Body of pancreas (tissue), 4 donors: Measurements from ENCODE around the gene ZFHX3. TPM values are rescaled to one million over a fixed set of nuclear protein-coding genes. Genes with fewer than 3 reads are reported as not detected.
A peak's percentile ranks its signal among the peaks of the same experiment; 100 is the strongest.

Experiments used
- ATAC-seq: fragments of 150-250 bp; one replicate; pipeline ENCODE4 v1.9.1; 2016
- DNase-seq, 4 donors: peaks; one replicate each; pipeline ENCODE4 v3.0.0-alpha.2; 2019
- H3K27ac ChIP-seq, 4 donors: fragments of 200-600 bp; sonication (generic); 1 replicate in 3 of 4; 2 replicates in 1 of 4; pipeline versions ENCODE4 v1.5.1 to v1.6.1; 2016 to 2019; ENCODE audit warnings: mild to moderate bottlenecking in 1 of 4, mixed read lengths in 1 of 4, moderate library complexity in 1 of 4
- H3K27me3 ChIP-seq, 2 donors: fragments of 200-600 bp; sonication (generic); one replicate each; pipeline ENCODE4 v1.6.0; 2016; ENCODE audit warnings: mild to moderate bottlenecking in 1 of 2
- H3K36me3 ChIP-seq, 2 donors: fragments of 200-600 bp; sonication (generic); replicated peaks in 1 of 2; 2 replicates each; pipeline ENCODE4 v1.5.1; 2016; ENCODE audit warnings: low read depth in 2 of 2; ENCODE audit not compliant: insufficient read depth in 1 of 2
- H3K4me1 ChIP-seq: fragments of 200-600 bp; sonication (generic); one replicate; pipeline ENCODE4 v1.6.0; 2016
- H3K4me3 ChIP-seq, 2 donors: fragments of 200-600 bp; sonication (generic); 1 replicate in 1 of 2; 2 replicates in 1 of 2; pipeline ENCODE4 v1.5.1; 2016 to 2019
- H3K9me3 ChIP-seq, 3 donors: fragments of 200-600 bp; sonication (generic); 1 replicate in 2 of 3; 2 replicates in 1 of 3; pipeline ENCODE4 v1.5.1; 2016
- CTCF ChIP-seq, 7 experiments: fragments of 450-650 bp in 4 of 7; fragments of 200-600 bp in 3 of 7; sonication (generic) in 3 of 7; IDR thresholded peaks; one replicate each; pipeline ENCODE4 v1.5.1; 2016 to 2019; ENCODE audit warnings: antibody characterized with exemption in 7 of 7
- POLR2A ChIP-seq, 3 donors: fragments of 450-650 bp; IDR thresholded peaks; one replicate each; pipeline ENCODE4 v1.6.1; 2016; ENCODE audit warnings: antibody characterized with exemption in 3 of 3, mild to moderate bottlenecking in 2 of 3
- WGBS, 2 donors: methylation state at CpG; one replicate each; pipeline ENCODE4 v1.1.5; 2017; 5-methylcytosine and 5-hydroxymethylcytosine counted together
- intact Hi-C: fragments of 100-400 bp; cut with DNase I; formaldehyde crosslinking; loops from one replicate; pipeline ENCODE4 v1.15.1; 2023
- total RNA-seq, 2 donors: library from RNA; depleted of rRNA; stranded (reverse); fragments of >200 nt; gene quantifications; one replicate each; pipeline ENCODE4 v1.1.0, GENCODE V29; 2016

The ZFHX3 gene
- total RNA-seq, 2 donors from 2014 or later, result 22.4 to 24.6 TPM

GRCh38 chr16:73037845-73038570 lies 9.9 kb downstream of the ZFHX3 start:
- intact Hi-C loops, result no loop called here
- no peaks in the 10 kb centered on the region for H3K27me3 ChIP-seq
- TF ChIP-seq POLR2A (IDR thresholded peaks at IDR 0.05), result no peak
- no peak for TF ChIP-seq CTCF (IDR thresholded peaks at IDR 0.05)
- no peak overlapping the region for H3K4me3 ChIP-seq
- H3K4me1 ChIP-seq, result peaks cover 51% of the 10 kb centered on the region
- peak overlapping the region in 2 of 4 donors; percentile 9 to 74 for H3K27ac ChIP-seq
- ATAC-seq (no peak), DNase-seq (no peak)
- WGBS, 2 donors, result 71 to 77% methylated on average over 14 of the region's 14 CpGs
- no peaks in the 10 kb centered on the region for H3K36me3 ChIP-seq
- H3K9me3 ChIP-seq, result no peaks in the 10 kb centered on the region

GRCh38 chr16:73037331-73037745 lies 10.6 kb downstream of the ZFHX3 start:
- H3K27ac ChIP-seq, result peak overlapping the region in 3 of 4 donors; percentile 9 to 74 (median 69)
- ATAC-seq (peak; percentile 19), DNase-seq (peak in 2 of 4 donors; percentile 35 to 40)
- H3K36me3 ChIP-seq, result no peaks in the 10 kb centered on the region
- intact Hi-C loops, result no loop called here
- no peak overlapping the region for H3K4me3 ChIP-seq
- TF ChIP-seq CTCF (IDR thresholded peaks at IDR 0.05) (no peak), POLR2A (IDR thresholded peaks at IDR 0.05) (no peak)
- H3K4me1 ChIP-seq, result peaks cover 52% of the 10 kb centered on the region
- H3K9me3 ChIP-seq, result no peaks in the 10 kb centered on the region
- H3K27me3 ChIP-seq, result no peaks in the 10 kb centered on the region
- WGBS, 2 donors, result 27 to 48% methylated on average over 5 of the region's 5 CpGs

- TF ChIP-seq POLR2A (IDR thresholded peaks at IDR 0.05), result no peak
- no peak for TF ChIP-seq CTCF (IDR thresholded peaks at IDR 0.05)
- no peaks in the 10 kb centered on the region for H3K36me3 ChIP-seq
- peak overlapping the region; percentile 42 to 74 (median 72) for H3K27ac ChIP-seq
- WGBS, 2 donors, result 44 to 65% methylated on average over 18 to 19 of the region's 19 CpGs
- H3K27me3 ChIP-seq, result no peaks in the 10 kb centered on the region
- H3K4me3 ChIP-seq, result no peak overlapping the region
- ATAC-seq (peak; percentile 40), DNase-seq (no peak)
- intact Hi-C loops, result no loop called here
- H3K4me1 ChIP-seq, result peaks cover 52% of the 10 kb centered on the region
- no peaks in the 10 kb centered on the region for H3K9me3 ChIP-seq
These were observed 11.7 kb downstream of the ZFHX3 start for GRCh38 chr16:73036074-73036826.

GRCh38 chr16:73034374-73034773 lies 13.6 kb downstream of the ZFHX3 start:
- no peaks in the 10 kb centered on the region for H3K9me3 ChIP-seq
- H3K4me3 ChIP-seq, result no peak overlapping the region
- H3K36me3 ChIP-seq, result no peaks in the 10 kb centered on the region
- ATAC-seq (no peak), DNase-seq (no peak)
- 64 to 68% methylated on average over 4 of the region's 4 CpGs for WGBS, 2 donors
- H3K27ac ChIP-seq, result no peak overlapping the region
- intact Hi-C loops, result no loop called here
- peaks cover 56% of the 10 kb centered on the region for H3K4me1 ChIP-seq
- H3K27me3 ChIP-seq, result no peaks in the 10 kb centered on the region
- no peak for TF ChIP-seq CTCF (IDR thresholded peaks at IDR 0.05)
- no peak for TF ChIP-seq POLR2A (IDR thresholded peaks at IDR 0.05)
